HepG2 (cell line): ENCODE data around the gene PRKG1.

Experiments
- ATF2 ChIP-seq: sonication (generic); formaldehyde crosslinking; IDR thresholded peaks from 2 replicates; pipeline ENCODE4 v1.4.0; 2020; ENCODE audit warnings: missing genetic modification reagents
- CBFB ChIP-seq: sonication (generic); formaldehyde crosslinking; IDR thresholded peaks from 2 replicates; pipeline ENCODE4 v1.4.0; 2020; ENCODE audit warnings: missing genetic modification reagents
- CBX1 ChIP-seq: IDR thresholded peaks from one replicate; pipeline ENCODE4 v1.6.1; 2016; ENCODE audit warnings: antibody characterized with exemption, low read depth
- EHMT2 ChIP-seq: fragments of 200-600 bp; sonication (generic); IDR thresholded peaks from 2 replicates; pipeline ENCODE4 v1.7.0; 2017; ENCODE audit warnings: antibody characterized with exemption, low read depth, low read length, borderline replicate concordance
- ELK4 ChIP-seq: sonication (generic); formaldehyde crosslinking; IDR thresholded peaks from 2 replicates; pipeline ENCODE4 v1.9.0; 2021; ENCODE audit warnings: missing genetic modification reagents, borderline replicate concordance
- IRF2 ChIP-seq: IDR thresholded peaks from 2 replicates; pipeline ENCODE4 v1.6.1; 2018; ENCODE audit warnings: missing genetic modification reagents, missing compliant biosample characterization
- JUN ChIP-seq: sonication (generic); formaldehyde crosslinking; IDR thresholded peaks from 2 replicates; pipeline ENCODE4 v1.4.0; 2020; ENCODE audit warnings: mild to moderate bottlenecking, missing genetic modification reagents
- KAT7 ChIP-seq: IDR thresholded peaks from 2 replicates; pipeline ENCODE4 v1.6.1; 2018; ENCODE audit warnings: borderline replicate concordance, missing compliant biosample characterization
- KIAA2018 ChIP-seq: sonication (generic); formaldehyde crosslinking; IDR thresholded peaks from 2 replicates; pipeline ENCODE4 v1.5.0; 2020; ENCODE audit warnings: mild to moderate bottlenecking, missing genetic modification reagents, borderline replicate concordance
- RELA ChIP-seq: sonication (generic); formaldehyde crosslinking; IDR thresholded peaks from 2 replicates; pipeline ENCODE4 v1.4.0; 2020; ENCODE audit warnings: missing genetic modification reagents
- SIN3A ChIP-seq: IDR thresholded peaks from 2 replicates; pipeline ENCODE4 v1.6.1; 2011; ENCODE audit warnings: low read depth, mild to moderate bottlenecking, control low read depth, low read length, borderline replicate concordance
- ZBTB43 ChIP-seq: sonication (generic); formaldehyde crosslinking; conservative IDR thresholded peaks from 2 replicates; pipeline ENCODE4 v1.4.0; 2020; ENCODE audit warnings: missing genetic modification reagents
- ZNF605 ChIP-seq: sonication (generic); formaldehyde crosslinking; IDR thresholded peaks from 2 replicates; pipeline ENCODE4 v1.8.0; 2022; ENCODE audit warnings: mild to moderate bottlenecking, missing genetic modification reagents
- TF ChIP-seq, protein P1 (sequence below): sonication (generic); formaldehyde crosslinking; IDR thresholded peaks from 2 replicates; pipeline ENCODE4 v1.4.0; 2020; ENCODE audit warnings: missing genetic modification reagents, mild to moderate bottlenecking, borderline replicate concordance

DNA sequence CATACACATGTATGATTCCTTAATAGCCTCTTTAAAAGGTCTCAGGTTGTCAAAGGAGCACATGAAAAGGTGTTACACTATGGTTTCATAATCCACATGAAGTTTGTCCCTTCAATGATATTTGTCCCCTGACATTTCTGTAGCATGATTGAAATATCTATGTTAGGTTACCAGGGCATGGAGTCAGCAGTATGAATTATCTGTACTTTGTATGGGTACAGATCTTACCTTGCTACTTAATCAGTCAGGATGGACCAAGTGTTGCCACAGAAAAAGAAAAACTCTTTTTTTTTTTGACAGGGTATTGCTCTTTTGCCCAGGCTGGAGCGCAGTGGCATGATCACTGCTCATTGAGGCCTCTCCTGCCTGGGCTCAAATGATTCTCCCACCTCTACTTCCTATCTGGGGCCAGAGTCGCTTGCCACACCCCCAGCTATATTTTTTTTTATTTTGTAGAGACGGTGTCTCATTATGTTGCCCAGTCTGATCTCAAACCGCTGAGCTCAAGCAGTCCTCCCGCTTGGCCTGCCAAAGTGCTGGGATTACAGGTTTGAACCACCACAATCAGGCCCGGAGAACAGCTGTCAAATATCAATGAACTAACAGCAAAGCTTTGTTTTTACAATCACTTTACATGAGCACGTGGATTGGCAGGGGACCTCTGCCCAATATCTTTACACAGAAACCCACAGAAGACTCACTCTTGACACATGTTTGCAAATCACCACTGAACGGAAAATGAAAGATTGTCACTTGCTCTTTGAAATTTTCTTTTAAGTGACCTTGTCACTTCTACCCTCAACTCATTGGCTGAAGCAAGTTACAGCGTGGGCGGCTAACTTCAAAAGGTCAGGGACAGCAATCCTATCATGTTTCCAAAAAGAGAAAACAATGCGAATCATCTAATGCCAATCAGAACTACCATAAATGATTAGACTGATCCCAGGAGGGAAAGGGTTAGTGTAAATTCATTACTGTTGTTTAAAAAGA, 140.2 kb downstream of the PRKG1 start:
- no peak for TF ChIP-seq ZBTB43 (CRISPR knock-in tag)
- no peak for TF ChIP-seq KIAA2018 (CRISPR knock-in tag)
- TF ChIP-seq ATF2 (CRISPR knock-in tag): no peak
- no peak for TF ChIP-seq JUN
- TF ChIP-seq CBFB (CRISPR knock-in tag): no peak
- no peak for TF ChIP-seq RELA (CRISPR knock-in tag)
- TF ChIP-seq EHMT2: no peak
- no peak for TF ChIP-seq SIN3A
- TF ChIP-seq KAT7 (CRISPR knock-in tag): no peak
- TF ChIP-seq, protein P1, sequence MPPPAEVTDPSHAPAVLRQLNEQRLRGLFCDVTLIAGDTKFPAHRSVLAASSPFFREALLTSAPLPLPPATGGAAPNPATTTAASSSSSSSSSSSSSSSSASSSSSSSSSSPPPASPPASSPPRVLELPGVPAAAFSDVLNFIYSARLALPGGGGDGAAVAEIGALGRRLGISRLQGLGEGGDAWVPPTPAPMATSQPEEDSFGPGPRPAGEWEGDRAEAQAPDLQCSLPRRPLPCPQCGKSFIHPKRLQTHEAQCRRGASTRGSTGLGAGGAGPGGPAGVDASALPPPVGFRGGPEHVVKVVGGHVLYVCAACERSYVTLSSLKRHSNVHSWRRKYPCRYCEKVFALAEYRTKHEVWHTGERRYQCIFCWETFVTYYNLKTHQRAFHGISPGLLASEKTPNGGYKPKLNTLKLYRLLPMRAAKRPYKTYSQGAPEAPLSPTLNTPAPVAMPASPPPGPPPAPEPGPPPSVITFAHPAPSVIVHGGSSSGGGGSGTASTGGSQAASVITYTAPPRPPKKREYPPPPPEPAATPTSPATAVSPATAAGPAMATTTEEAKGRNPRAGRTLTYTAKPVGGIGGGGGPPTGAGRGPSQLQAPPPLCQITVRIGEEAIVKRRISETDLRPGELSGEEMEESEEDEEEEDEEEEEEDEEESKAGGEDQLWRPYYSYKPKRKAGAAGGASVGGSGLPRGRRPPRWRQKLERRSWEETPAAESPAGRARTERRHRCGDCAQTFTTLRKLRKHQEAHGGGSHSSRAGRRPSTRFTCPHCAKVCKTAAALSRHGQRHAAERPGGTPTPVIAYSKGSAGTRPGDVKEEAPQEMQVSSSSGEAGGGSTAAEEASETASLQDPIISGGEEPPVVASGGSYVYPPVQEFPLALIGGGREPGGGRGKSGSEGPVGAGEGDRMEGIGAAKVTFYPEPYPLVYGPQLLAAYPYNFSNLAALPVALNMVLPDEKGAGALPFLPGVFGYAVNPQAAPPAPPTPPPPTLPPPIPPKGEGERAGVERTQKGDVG (CRISPR knock-in tag): no peak
- no peak for TF ChIP-seq ELK4 (CRISPR knock-in tag)
- no peak for TF ChIP-seq CBX1
- no peak for TF ChIP-seq IRF2
- TF ChIP-seq ZNF605: no peak
